Right ventricle myocardium superior (tissue), 1 donor: ENCODE measurements around the gene PEX14. TPM values are rescaled to one million over a fixed set of nuclear protein-coding genes. Genes with fewer than 3 reads are reported as not detected.

Experiments used
- ATAC-seq: fragments of 200-7000 bp; cut with Tn5 transposase; one replicate; pipeline ENCODE4 v1.9.1; 2020; ENCODE audit warnings: mild to moderate bottlenecking; ENCODE audit not compliant: poor library complexity
- DNase-seq: peaks from one replicate; pipeline ENCODE4 v3.0.0-alpha.2; 2020
- intact Hi-C: fragments of 100-400 bp; cut with DNase I; formaldehyde crosslinking; loops from one replicate; pipeline ENCODE4 v1.11.2; 2022
- total RNA-seq: library from RNA; stranded (reverse); fragmentation: NEBNext Ultra II Directional; extraction: Animal tissue kit (Norgen Biotek cat#: 25700); gene quantifications from one replicate; pipeline ENCODE4 v1.2.1, GENCODE V29; 2021
- donor health status: DM: no; HTN: yes; CAD: no; lungs with severe emphysema.

PEX14 gene
- total RNA-seq, 1 donor from 2014 or later = 18.4 TPM

- intact Hi-C loops = no loop called here
- DNase-seq (no peak), ATAC-seq (no peak)
These were observed 36.1 kb downstream of the PEX14 start for GRCh38 chr1:10510520-10511493.

- intact Hi-C loops = no loop called here
- ATAC-seq (no peak), DNase-seq (no peak)
These were observed 36.7 kb downstream of the PEX14 start for GRCh38 chr1:10511494-10511885.

- ATAC-seq (no peak), DNase-seq (no peak)
- intact Hi-C loops = no loop called here
These were observed 38.4 kb downstream of the PEX14 start for GRCh38 chr1:10513199-10513598.

- DNase-seq (no peak), ATAC-seq (peak; percentile 34)
- intact Hi-C loops = no loop called here
These were observed 39.9 kb downstream of the PEX14 start for GRCh38 chr1:10514490-10515235.

GRCh38 chr1:10515301-10515975 lies 40.7 kb downstream of the PEX14 start:
- no peak for ATAC-seq
- intact Hi-C loops = no loop called here
- DNase-seq = no peak

GRCh38 chr1:10515976-10516750 lies 41.4 kb downstream of the PEX14 start:
- DNase-seq = no peak
- no peak for ATAC-seq
- intact Hi-C loops = no loop called here

DNA sequence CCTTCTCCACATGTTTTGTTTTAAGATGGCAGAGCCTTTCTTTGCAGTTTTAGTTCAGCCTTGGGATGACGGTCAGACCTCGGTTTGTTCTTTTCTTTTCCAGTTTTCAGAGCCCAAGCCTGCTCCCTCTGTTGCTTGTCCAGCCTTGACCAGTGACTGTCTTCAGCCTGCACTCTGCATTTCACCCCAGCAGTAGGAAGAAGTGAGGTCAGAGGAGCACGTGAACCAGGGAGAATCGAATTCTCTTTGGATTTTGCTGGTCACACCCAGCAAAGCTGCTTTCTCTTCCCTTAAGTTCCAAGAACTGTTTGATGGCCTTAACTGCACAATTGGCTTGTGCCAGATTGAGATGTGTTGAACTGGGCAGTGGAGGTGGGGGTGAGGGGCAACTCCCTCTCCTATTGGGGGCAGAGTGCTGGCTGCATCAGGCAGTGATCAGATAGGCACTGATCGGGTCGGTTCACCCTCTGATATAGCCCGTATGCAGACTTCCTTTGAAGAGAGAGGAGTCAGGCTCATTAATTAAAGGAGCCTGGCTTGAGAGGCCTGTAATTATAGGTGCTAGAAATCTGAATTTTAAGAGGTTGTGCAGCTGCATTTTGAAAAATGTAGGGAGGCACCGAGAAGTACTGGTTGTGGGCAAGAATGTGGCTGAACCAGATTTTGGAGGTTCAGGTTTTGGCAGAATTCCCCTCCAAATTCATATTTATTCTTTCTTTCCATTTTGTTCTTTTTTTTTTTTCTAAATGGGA lies 42.4 kb downstream of the PEX14 start:
- intact Hi-C loops = no loop called here
- DNase-seq = no peak

DNA sequence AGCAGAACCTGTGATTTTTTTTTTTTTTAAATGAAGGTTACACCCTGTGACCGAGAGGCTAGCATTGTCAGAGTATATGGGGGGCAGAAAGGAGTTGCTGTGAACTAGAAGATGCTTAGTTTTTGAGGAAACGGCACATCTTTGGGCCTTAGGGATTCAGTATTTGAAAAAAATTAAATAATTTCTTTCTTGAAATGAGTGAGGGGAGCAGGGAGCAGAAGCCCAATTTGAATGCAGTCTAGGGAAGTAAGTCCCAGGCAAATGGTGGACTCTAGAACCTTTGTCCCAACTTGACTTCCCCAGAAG lies 42.9 kb downstream of the PEX14 start:
- DNase-seq (no peak), ATAC-seq (no peak)
- intact Hi-C loops = no loop called here

More for the DNA sequence above, 42.4 kb downstream of the PEX14 start:
- ATAC-seq = no peak

- intact Hi-C loops = no loop called here
- ATAC-seq (peak; percentile 41), DNase-seq (no peak)
These were observed 44.3 kb downstream of the PEX14 start for GRCh38 chr1:10519016-10519417.

DNA sequence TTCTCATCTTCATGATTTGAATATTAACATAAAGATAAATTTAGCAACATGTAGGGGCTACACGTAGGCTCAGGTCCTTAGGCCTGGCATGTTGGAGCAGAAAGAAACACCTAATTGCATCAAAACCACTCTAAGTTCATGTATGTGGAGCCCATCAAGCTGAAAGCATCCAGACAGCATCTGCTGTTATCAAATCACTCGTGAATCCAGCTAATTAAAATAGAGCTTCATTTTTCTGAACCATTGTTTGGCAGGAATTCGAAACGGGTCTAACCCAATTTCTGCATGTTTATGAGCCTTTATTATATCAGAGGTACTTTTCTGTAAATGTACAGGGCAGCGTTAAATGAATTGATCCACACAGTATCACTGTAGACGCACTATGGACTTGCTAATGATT lies 45.7 kb downstream of the PEX14 start:
- intact Hi-C loops = no loop called here
- DNase-seq = no peak
- no peak for ATAC-seq

- ATAC-seq = no peak
- no peak for DNase-seq
- intact Hi-C loops = no loop called here
These were observed 46.2 kb downstream of the PEX14 start for GRCh38 chr1:10520952-10521351.

GRCh38 chr1:10521537-10522157 lies 46.9 kb downstream of the PEX14 start:
- DNase-seq = no peak
- no peak for ATAC-seq
- intact Hi-C loops = no loop called here

DNA sequence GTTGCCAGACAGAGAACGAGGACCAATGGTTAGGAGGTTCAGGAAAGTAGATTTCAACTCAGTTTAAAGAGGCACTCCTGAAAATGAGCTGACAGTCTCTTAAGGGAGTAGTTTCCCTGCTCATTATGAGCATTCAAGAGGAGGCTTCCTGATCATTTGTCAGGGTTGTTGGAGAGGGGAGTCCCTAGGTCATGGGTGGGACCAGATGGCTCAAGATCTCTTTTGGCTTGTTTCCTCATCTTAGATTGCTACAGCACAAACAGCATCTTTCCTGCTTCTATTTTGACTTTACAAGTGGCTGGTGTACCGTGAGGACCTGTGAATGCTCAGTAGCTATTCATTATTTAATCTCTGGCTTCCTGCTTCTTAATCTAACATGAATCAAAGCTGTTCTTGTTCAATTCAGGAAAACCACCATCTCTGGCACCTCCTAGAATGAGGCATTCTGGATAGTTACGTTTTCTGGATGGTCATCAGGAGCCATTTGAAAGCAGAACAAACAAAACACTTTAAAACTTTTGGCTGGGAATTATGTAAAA lies 47.6 kb downstream of the PEX14 start:
- DNase-seq (no peak), ATAC-seq (no peak)
- intact Hi-C loops = no loop called here

DNA sequence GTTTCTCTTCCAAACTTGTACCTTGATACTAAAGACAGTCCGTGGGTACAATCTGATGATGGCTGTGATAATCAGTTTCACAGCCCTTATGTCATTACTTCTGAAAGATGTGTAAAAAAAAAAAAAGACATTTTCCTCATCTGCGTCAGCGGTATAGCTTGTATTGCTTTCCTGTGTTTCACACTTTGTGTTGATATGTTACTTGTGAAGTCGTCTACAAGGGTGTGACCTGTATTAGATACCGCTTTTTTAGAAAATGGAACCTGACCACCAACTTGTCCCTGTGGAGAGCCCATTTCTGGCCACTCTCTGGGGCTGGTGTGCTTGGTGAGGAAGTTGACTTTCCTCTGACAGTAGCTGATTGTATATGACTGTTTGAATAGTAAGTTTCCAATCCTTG lies 50.5 kb downstream of the PEX14 start:
- no peak for ATAC-seq
- intact Hi-C loops = no loop called here
- DNase-seq = no peak

DNA sequence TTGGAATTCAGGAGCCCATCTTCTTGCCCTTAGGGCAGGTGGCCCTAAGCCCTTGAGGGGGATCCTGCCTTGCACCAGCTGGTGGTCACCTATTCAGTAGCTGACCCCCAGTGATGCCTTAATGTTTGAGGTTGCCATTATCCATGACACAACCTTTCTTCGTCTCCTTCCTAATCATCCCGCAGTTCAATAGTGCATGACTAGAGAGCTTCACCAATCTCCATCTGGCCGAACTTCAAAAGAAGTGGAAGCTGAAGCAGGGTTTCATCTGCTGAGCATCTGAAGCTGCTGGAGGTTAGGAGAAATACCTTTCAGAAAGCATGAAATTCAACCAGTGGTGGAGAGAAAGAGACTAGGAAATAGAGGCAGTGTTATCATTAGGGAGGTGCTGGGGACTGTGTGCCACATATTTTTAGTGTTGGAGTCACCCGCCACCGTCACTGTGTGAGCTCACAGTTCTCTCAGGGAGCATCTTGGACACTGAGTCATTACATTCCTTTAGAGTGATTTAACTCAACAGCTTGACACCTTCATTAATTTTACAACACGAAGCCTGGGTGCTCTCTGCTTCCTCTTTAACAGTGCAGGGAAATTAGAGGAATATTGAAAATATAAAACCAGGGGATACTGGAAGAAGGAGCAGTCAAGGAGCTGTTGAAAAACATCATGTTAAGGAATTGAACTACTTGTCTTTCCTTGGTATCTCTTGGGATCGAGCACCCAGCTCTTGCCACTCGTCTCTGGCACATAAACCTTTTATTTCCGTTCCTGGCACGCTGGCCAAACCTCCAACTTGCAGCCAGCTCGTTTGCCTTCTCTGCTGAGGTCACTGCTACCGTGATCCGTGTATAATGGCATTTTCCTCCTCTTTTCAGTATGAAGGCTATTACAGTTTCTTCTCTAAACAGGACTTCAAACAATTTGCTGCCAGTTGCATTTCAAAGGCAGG lies 53.6 kb downstream of the PEX14 start:
- DNase-seq (peak; percentile 43), ATAC-seq (peak; percentile 90)
- intact Hi-C loops = no loop called here

DNA sequence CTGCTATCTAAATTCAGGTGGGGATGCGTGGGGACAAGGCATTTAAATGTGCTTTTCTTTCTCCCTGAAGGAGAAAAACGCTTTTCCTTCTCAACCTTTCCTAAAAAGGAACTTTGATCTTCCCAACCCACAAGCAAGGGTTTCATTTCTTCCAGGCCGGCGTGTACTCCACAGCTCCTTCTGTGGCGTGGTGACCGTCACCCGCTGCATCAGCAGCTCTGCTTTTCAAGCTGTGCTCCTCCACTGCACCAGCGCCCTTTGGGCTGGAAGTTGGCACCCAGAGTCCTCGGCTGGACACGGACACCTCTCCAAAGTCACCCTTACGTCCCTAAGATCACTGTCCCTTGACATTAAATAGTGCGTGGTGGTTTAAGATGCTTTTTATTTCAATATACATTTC lies 54.3 kb downstream of the PEX14 start:
- intact Hi-C loops = no loop called here
- no peak for ATAC-seq
- no peak for DNase-seq
